Measurements from ENCODE around the gene MYL12B. TPM values are rescaled to one million over a fixed set of nuclear protein-coding genes. Genes with fewer than 3 reads are reported as not detected.
A peak's percentile ranks its signal among the peaks of the same experiment; 100 is the strongest.

MYL12B gene
- total and polyA plus RNA-seq, 5 donors = 171 to 343 (median 176) TPM

GRCh38 chr18:3251249-3251962, 10.5 kb upstream of the MYL12B start:
- H3K27me3 ChIP-seq (ENCODE audit: control insufficient read depth, insufficient read depth) = no peaks in the 10 kb centered on the region
- H3K27ac ChIP-seq (ENCODE audit: low read length) = no peak overlapping the region
- peak overlapping the region; percentile 26 for H3K4me3 ChIP-seq (ENCODE audit: low read length)
- 27% methylated on average over 8 of the region's 8 CpGs for WGBS
- peaks cover 4% of the 10 kb centered on the region for H3K4me1 ChIP-seq (ENCODE audit: control insufficient read depth, insufficient read depth, low read length)
- H3K9me3 ChIP-seq (ENCODE audit: control insufficient read depth, low read length) = no peaks in the 10 kb centered on the region
- intact Hi-C loops (cut with DNase I) = no loop called here
- ATAC-seq = no peak
- peak in 1 of 3 donors; percentile 6 for DNase-seq

- no peaks in the 10 kb centered on the region for H3K9me3 ChIP-seq (ENCODE audit: control insufficient read depth, low read length)
- H3K27ac ChIP-seq (ENCODE audit: low read length) = peak overlapping the region; percentile 65
- peak overlapping the region; percentile 26 for H3K4me3 ChIP-seq (ENCODE audit: low read length)
- no peak for DNase-seq
- ATAC-seq = no peak
- peaks cover 4% of the 10 kb centered on the region for H3K4me1 ChIP-seq (ENCODE audit: control insufficient read depth, insufficient read depth, low read length)
- intact Hi-C loops (cut with DNase I) = no loop called here
- 31% methylated on average over 3 of the region's 3 CpGs for whole genome bisulfite sequencing
- H3K27me3 ChIP-seq (ENCODE audit: control insufficient read depth, insufficient read depth) = no peaks in the 10 kb centered on the region
Measured at GRCh38 chr18:3251963-3252277, 10.0 kb upstream of the MYL12B start.

- 83% methylated on average over 1 of the region's 1 CpG for WGBS
- ATAC-seq (no peak), DNase-seq (no peak)
- H3K4me3 ChIP-seq (ENCODE audit: low read length) = peak overlapping the region; percentile 26
- intact Hi-C loops (cut with DNase I) = no loop called here
- no peaks in the 10 kb centered on the region for H3K9me3 ChIP-seq (ENCODE audit: control insufficient read depth, low read length)
- H3K4me1 ChIP-seq (ENCODE audit: control insufficient read depth, insufficient read depth, low read length) = peaks cover 4% of the 10 kb centered on the region
- no peaks in the 10 kb centered on the region for H3K27me3 ChIP-seq (ENCODE audit: control insufficient read depth, insufficient read depth)
- H3K27ac ChIP-seq (ENCODE audit: low read length) = peak overlapping the region; percentile 92
Measured at GRCh38 chr18:3252843-3253242, 9.1 kb upstream of the MYL12B start.

- peak in 1 of 3 donors; percentile 11 for DNase-seq
- peak overlapping the region; percentile 26 for H3K4me3 ChIP-seq (ENCODE audit: low read length)
Measured at GRCh38 chr18:3254725-3255124, 7.2 kb upstream of the MYL12B start.

GRCh38 chr18:3255611-3256165, 6.2 kb upstream of the MYL12B start:
- intact Hi-C loops (cut with DNase I) = no loop called here
- ATAC-seq = no peak
- WGBS = 36% methylated on average over 5 of the region's 5 CpGs
- Histone ChIP-seq H3K27ac (ENCODE audit: low read length) (peak overlapping the region; percentile 75), H3K4me1 (ENCODE audit: control insufficient read depth, insufficient read depth, low read length) (no peaks in the 10 kb centered on the region), H3K4me3 (ENCODE audit: low read length) (peak overlapping the region; percentile 26), H3K27me3 (ENCODE audit: control insufficient read depth, insufficient read depth) (no peaks in the 10 kb centered on the region), H3K9me3 (ENCODE audit: control insufficient read depth, low read length) (no peaks in the 10 kb centered on the region)
- no peak for DNase-seq

More at GRCh38 chr18:3254725-3255124, 7.2 kb upstream of the MYL12B start:
- Histone ChIP-seq H3K27me3 (ENCODE audit: control insufficient read depth, insufficient read depth) (no peaks in the 10 kb centered on the region), H3K4me1 (ENCODE audit: control insufficient read depth, insufficient read depth, low read length) (no peaks in the 10 kb centered on the region), H3K27ac (ENCODE audit: low read length) (no peak overlapping the region), H3K9me3 (ENCODE audit: control insufficient read depth, low read length) (no peaks in the 10 kb centered on the region)
- intact Hi-C loops (cut with DNase I) = no loop called here
- WGBS = 73% methylated on average over 4 of the region's 4 CpGs
- no peak for ATAC-seq

GRCh38 chr18:3256693-3257626, 5.0 kb upstream of the MYL12B start:
- no peaks in the 10 kb centered on the region for H3K4me1 ChIP-seq (ENCODE audit: control insufficient read depth, insufficient read depth, low read length)
- no peak for ATAC-seq
- intact Hi-C loops (cut with DNase I) = no loop called here

GRCh38 chr18:3257627-3258120, 4.3 kb upstream of the MYL12B start:
- no peaks in the 10 kb centered on the region for H3K4me1 ChIP-seq (ENCODE audit: control insufficient read depth, insufficient read depth, low read length)
- no peaks in the 10 kb centered on the region for H3K27me3 ChIP-seq (ENCODE audit: control insufficient read depth, insufficient read depth)
- WGBS = 81% methylated on average over 2 of the region's 2 CpGs
- intact Hi-C loops (cut with DNase I) = no loop called here
- no peak overlapping the region for H3K4me3 ChIP-seq (ENCODE audit: low read length)
- DNase-seq = no peak
- H3K27ac ChIP-seq (ENCODE audit: low read length) = peak overlapping the region; percentile 20
- no peak for ATAC-seq
- H3K9me3 ChIP-seq (ENCODE audit: control insufficient read depth, low read length) = no peaks in the 10 kb centered on the region

More at GRCh38 chr18:3256693-3257626, 5.0 kb upstream of the MYL12B start:
- 44% methylated on average over 5 of the region's 5 CpGs for WGBS
- Histone ChIP-seq H3K4me3 (ENCODE audit: low read length) (no peak overlapping the region), H3K27ac (ENCODE audit: low read length) (peak overlapping the region; percentile 47), H3K27me3 (ENCODE audit: control insufficient read depth, insufficient read depth) (no peaks in the 10 kb centered on the region), H3K9me3 (ENCODE audit: control insufficient read depth, low read length) (no peaks in the 10 kb centered on the region)
- peak in 1 of 3 donors; percentile 28 for DNase-seq

GRCh38 chr18:3260995-3261372, 949 bp upstream of the MYL12B start:
- peak overlapping the region; percentile 92 for H3K27ac ChIP-seq (ENCODE audit: low read length)
- intact Hi-C loops (cut with DNase I) = no loop called here
- H3K4me3 ChIP-seq (ENCODE audit: low read length) = peak overlapping the region; percentile 69
- 26% methylated on average over 5 of the region's 5 CpGs for WGBS
- no peaks in the 10 kb centered on the region for H3K27me3 ChIP-seq (ENCODE audit: control insufficient read depth, insufficient read depth)
- no peak for ATAC-seq
- H3K4me1 ChIP-seq (ENCODE audit: control insufficient read depth, insufficient read depth, low read length) = peaks cover 9% of the 10 kb centered on the region
- no peak for DNase-seq
- H3K9me3 ChIP-seq (ENCODE audit: control insufficient read depth, low read length) = no peaks in the 10 kb centered on the region

- H3K4me3 ChIP-seq (ENCODE audit: low read length) = peak overlapping the region; percentile 69
- WGBS = under 1% methylated on average over 69 of the region's 69 CpGs
- intact Hi-C loops (cut with DNase I) = no loop called here
- peak overlapping the region; percentile 92 for H3K27ac ChIP-seq (ENCODE audit: low read length)
- no peaks in the 10 kb centered on the region for H3K9me3 ChIP-seq (ENCODE audit: control insufficient read depth, low read length)
- ATAC-seq (peak; percentile 31 to 71), DNase-seq (peak in 2 of 3 donors; percentile 67 to 71)
- H3K27me3 ChIP-seq (ENCODE audit: control insufficient read depth, insufficient read depth) = no peaks in the 10 kb centered on the region
- peaks cover 13% of the 10 kb centered on the region for H3K4me1 ChIP-seq (ENCODE audit: control insufficient read depth, insufficient read depth, low read length)
Measured at GRCh38 chr18:3262234-3263131, 550 bp downstream of the MYL12B start.

GRCh38 chr18:3263132-3263700, 1.3 kb downstream of the MYL12B start:
- no peak for ATAC-seq
- WGBS = 23% methylated on average over 8 of the region's 8 CpGs

More at GRCh38 chr18:3263132-3263700, 1.3 kb downstream of the MYL12B start:
- Histone ChIP-seq H3K9me3 (ENCODE audit: control insufficient read depth, low read length) (no peaks in the 10 kb centered on the region), H3K27me3 (ENCODE audit: control insufficient read depth, insufficient read depth) (no peaks in the 10 kb centered on the region), H3K27ac (ENCODE audit: low read length) (peak overlapping the region; percentile 92), H3K4me1 (ENCODE audit: control insufficient read depth, insufficient read depth, low read length) (peaks cover 13% of the 10 kb centered on the region), H3K4me3 (ENCODE audit: low read length) (peak overlapping the region; percentile 69)
- no peak for DNase-seq
- intact Hi-C loops (cut with DNase I) = no loop called here

Data from right cardiac atrium (tissue), 5 donors.